Measurements from ENCODE around the gene PDZRN3.

- no peak for TF ChIP-seq POLR2AphosphoS5 (IDR thresholded peaks at IDR 0.05)
- TF ChIP-seq POLR2A (IDR thresholded peaks at IDR 0.05): no peak
- no peak for TF ChIP-seq EP300 (IDR thresholded peaks at IDR 0.05)
These were observed 192.1 kb downstream of the PDZRN3 start for GRCh38 chr3:73432706-73433032.
